ENCODE data around the gene AZIN2. TPM values are rescaled to one million over a fixed set of nuclear protein-coding genes. Genes with fewer than 3 reads are reported as not detected.

Gene AZIN2
- total RNA-seq (10 to 100 TPM in 2 of 5 donors, 1 to 10 TPM in 3; 5.6 to 10.7 (median 9.7) TPM), total RNA-seq (0.61 to 10.8 (median 5.5) reads per million in 29 experiments)
- total RNA-seq (2013): 6.1 TPM

GRCh38 chr1:33080885-33081553, at the start of gene AZIN2:
Gene AZIN2 (plus strand): TSS chr1:33081153. CDS start chr1:33082250, 1,097 bp downstream.
- peaks cover 0 to 5% of the 10 kb centered on the region in 2 experiments for H3K27me3 ChIP-seq (replicated peaks in 1 of 2; ENCODE audit: control insufficient read depth in 2 of 2, extremely low read depth in 1 of 2, insufficient read depth in 2 of 2, low read length in 1 of 2)
- H3K27ac ChIP-seq (ENCODE audit: low read length): peak within 1 kb of the TSS; percentile 42
- DNase-seq (peak; percentile 91 to 100 (median 98)), ATAC-seq (replicated peaks in 1 of 4) (peak; percentile 98 to 100 (median 98))
- Mint-ChIP-seq H3K4me1 (peaks cover 27 to 43% (median 30%) of the 10 kb centered on the region in 3 donors), H3K27ac (peak within 1 kb of the TSS; percentile 55 to 70), H3K9me3 (no peaks in the 10 kb centered on the region), H3K36me3 (no peaks in the 10 kb centered on the region), H3K27me3 (no peaks in the 10 kb centered on the region), H3K4me3 (peak within 1 kb of the TSS; percentile 77 to 84 (median 83))
- H3K9me3 ChIP-seq: no peaks in the 10 kb centered on the region
- under 1% methylated on average over 44 of the region's 52 CpGs for WGBS (ENCODE audit: insufficient coverage)
- H3K4me1 ChIP-seq (ENCODE audit: control insufficient read depth in 1 of 2, extremely low read depth in 1 of 2, insufficient read depth in 2 of 2, low read length in 2 of 2): peaks cover 8 to 28% of the 10 kb centered on the region in 2 experiments
- POLR2A ChIA-PET: interaction anchor here (1.0 to 1.5 kb wide), 4 partner anchors 12 to 116 kb away, joined by 4 to 9 read pairs (median 4); partner anchors contain the start of gene RNF19B (in 1 of the 2)
- H3K4me3 ChIP-seq (ENCODE audit: control insufficient read depth in 1 of 2, extremely low read depth in 1 of 2, low read length in 1 of 2): peak within 1 kb of the TSS; percentile 76 to 82
- CTCF ChIA-PET: interaction anchor here in 1 of 2 donors (1.7 to 1.8 kb wide), 2 partner anchors 18 to 46 kb away, joined by 5 to 12 read pairs; no protein-coding TSS in a partner anchor
- H3K36me3 ChIP-seq (ENCODE audit: control insufficient read depth in 2 of 2, extremely low read depth in 1 of 2, insufficient read depth in 1 of 2, low read length in 1 of 2): no peaks in the 10 kb centered on the region

- H3K9me3 Mint-ChIP-seq: no peaks in the 10 kb centered on the region
- H3K4me1 Mint-ChIP-seq: peaks cover 67 to 71% (median 68%) of the 10 kb centered on the region in 3 donors
- Histone ChIP-seq H3K4me3 (ENCODE audit: control insufficient read depth in 1 of 2, extremely low read depth in 1 of 2, low read length in 1 of 2) (no peak overlapping the region), H3K9me3 (no peaks in the 10 kb centered on the region), H3K36me3 (ENCODE audit: control insufficient read depth in 2 of 2, extremely low read depth in 1 of 2, insufficient read depth in 1 of 2, low read length in 1 of 2) (peaks cover 0 to 30% of the 10 kb centered on the region in 2 donors), H3K27ac (ENCODE audit: low read length) (no peak overlapping the region), H3K4me1 (ENCODE audit: control insufficient read depth in 1 of 2, extremely low read depth in 1 of 2, insufficient read depth in 2 of 2, low read length in 2 of 2) (peaks cover 7 to 26% of the 10 kb centered on the region in 2 experiments), H3K27me3 (replicated peaks in 1 of 2; ENCODE audit: control insufficient read depth in 2 of 2, extremely low read depth in 1 of 2, insufficient read depth in 2 of 2, low read length in 1 of 2) (no peaks in the 10 kb centered on the region)
- CTCF ChIA-PET: no interaction called here
- ATAC-seq (replicated peaks in 1 of 4) (no peak), DNase-seq (no peak)
- no CpG with 5 or more reads among the region's 4 CpGs for WGBS (ENCODE audit: insufficient coverage)
- H3K27ac Mint-ChIP-seq: no peak overlapping the region
- H3K4me3 Mint-ChIP-seq: no peak overlapping the region
- peaks cover 41% of the 10 kb centered on the region for H3K36me3 Mint-ChIP-seq
- H3K27me3 Mint-ChIP-seq: no peaks in the 10 kb centered on the region
- POLR2A ChIA-PET: no interaction called here
Observed at GRCh38 chr1:33031506-33031905, 49.4 kb upstream of the AZIN2 start.

DNA sequence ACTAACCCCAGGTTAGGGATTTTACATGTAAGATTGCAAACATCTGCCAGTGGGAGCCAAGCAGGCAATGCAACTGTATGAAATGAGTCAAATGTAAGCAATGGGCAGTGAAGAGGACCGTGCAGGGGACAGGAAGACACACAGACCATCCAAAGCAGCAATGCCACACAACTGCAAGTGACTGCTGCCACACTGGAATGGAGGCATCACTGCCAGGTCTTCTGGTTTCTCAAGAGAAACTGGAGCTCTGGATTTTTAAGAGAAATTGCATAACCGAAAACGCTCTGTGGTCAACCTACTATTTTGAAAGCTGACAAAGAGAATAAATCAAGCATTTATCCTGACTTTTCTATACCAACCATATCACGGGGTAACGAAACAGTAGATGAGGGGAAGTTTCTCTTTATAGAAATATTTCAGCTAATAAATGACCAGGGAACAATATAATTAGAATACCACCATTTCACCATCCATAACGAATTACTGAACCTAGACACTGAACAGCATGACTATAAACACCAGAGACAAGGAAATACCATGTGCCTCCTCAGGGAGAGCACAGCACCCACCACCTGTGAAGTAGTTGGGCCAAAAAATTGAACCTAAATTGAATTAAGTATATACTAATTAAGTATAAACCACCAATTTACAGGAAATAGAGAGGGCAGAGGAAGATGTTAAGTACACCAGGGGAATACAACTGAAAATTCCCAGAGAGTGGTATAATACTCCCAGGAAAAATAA, 48.7 kb upstream of the AZIN2 start:
- peaks cover 75 to 77% (median 75%) of the 10 kb centered on the region in 3 donors for H3K4me1 Mint-ChIP-seq
- Histone ChIP-seq H3K36me3 (ENCODE audit: control insufficient read depth in 2 of 2, extremely low read depth in 1 of 2, insufficient read depth in 1 of 2, low read length in 1 of 2) (peaks cover 0 to 30% of the 10 kb centered on the region in 2 donors), H3K4me1 (ENCODE audit: control insufficient read depth in 1 of 2, extremely low read depth in 1 of 2, insufficient read depth in 2 of 2, low read length in 2 of 2) (peaks cover 9 to 28% of the 10 kb centered on the region in 2 experiments), H3K27me3 (replicated peaks in 1 of 2; ENCODE audit: control insufficient read depth in 2 of 2, extremely low read depth in 1 of 2, insufficient read depth in 2 of 2, low read length in 1 of 2) (no peaks in the 10 kb centered on the region), H3K4me3 (ENCODE audit: control insufficient read depth in 1 of 2, extremely low read depth in 1 of 2, low read length in 1 of 2) (no peak overlapping the region), H3K9me3 (no peaks in the 10 kb centered on the region), H3K27ac (ENCODE audit: low read length) (no peak overlapping the region)
- no peaks in the 10 kb centered on the region for H3K27me3 Mint-ChIP-seq
- H3K27ac Mint-ChIP-seq: no peak overlapping the region
- POLR2A ChIA-PET: no interaction called here
- no peaks in the 10 kb centered on the region for H3K9me3 Mint-ChIP-seq
- CTCF ChIA-PET: no interaction called here
- ATAC-seq (replicated peaks in 1 of 4) (no peak), DNase-seq (no peak)
- 50% methylated on average over 1 of the region's 6 CpGs for WGBS (ENCODE audit: insufficient coverage)
- peaks cover 41% of the 10 kb centered on the region for H3K36me3 Mint-ChIP-seq
- H3K4me3 Mint-ChIP-seq: peak overlapping the region in 1 of 3 donors; percentile 17

- ATAC-seq (replicated peaks in 1 of 4): no peak
- CTCF ChIA-PET: interaction anchor here in 1 of 2 donors (0.6 kb wide), 1 partner anchor 96 kb away, joined by 3 read pairs; no protein-coding TSS in a partner anchor
- H3K4me3 ChIP-seq (ENCODE audit: control insufficient read depth in 1 of 2, extremely low read depth in 1 of 2, low read length in 1 of 2): peak overlapping the region; percentile 76 to 82
Observed at GRCh38 chr1:33036051-33036525, 44.9 kb upstream of the AZIN2 start.

GRCh38 chr1:33036526-33037503, 44.1 kb upstream of the AZIN2 start, which contains the start of gene AK2:
Gene AK2 (minus strand): TSS chr1:33036883. CDS start chr1:33036828, 55 bp downstream.
- Mint-ChIP-seq H3K4me3 (peak within 1 kb of the TSS; percentile 89 to 96 (median 95)), H3K27me3 (no peaks in the 10 kb centered on the region), H3K36me3 (peaks cover 12% of the 10 kb centered on the region), H3K27ac (peak within 1 kb of the TSS; percentile 81 to 86), H3K9me3 (no peaks in the 10 kb centered on the region), H3K4me1 (peaks cover 46 to 49% (median 48%) of the 10 kb centered on the region in 3 donors)
- POLR2A ChIA-PET: no interaction called here
- Histone ChIP-seq H3K36me3 (ENCODE audit: control insufficient read depth in 2 of 2, extremely low read depth in 1 of 2, insufficient read depth in 1 of 2, low read length in 1 of 2) (peaks cover 0 to 8% of the 10 kb centered on the region in 2 donors), H3K9me3 (no peaks in the 10 kb centered on the region), H3K27ac (ENCODE audit: low read length) (peak within 1 kb of the TSS; percentile 49), H3K4me1 (ENCODE audit: control insufficient read depth in 1 of 2, extremely low read depth in 1 of 2, insufficient read depth in 2 of 2, low read length in 2 of 2) (peaks cover 9 to 28% of the 10 kb centered on the region in 2 experiments), H3K4me3 (ENCODE audit: control insufficient read depth in 1 of 2, extremely low read depth in 1 of 2, low read length in 1 of 2) (peak within 1 kb of the TSS; percentile 76 to 82), H3K27me3 (replicated peaks in 1 of 2; ENCODE audit: control insufficient read depth in 2 of 2, extremely low read depth in 1 of 2, insufficient read depth in 2 of 2, low read length in 1 of 2) (no peaks in the 10 kb centered on the region)
- CTCF ChIA-PET: interaction anchor here in 1 of 2 donors (0.6 kb wide), 1 partner anchor 96 kb away, joined by 3 read pairs; no protein-coding TSS in a partner anchor
- DNase-seq (peak; percentile 76 to 93 (median 81)), ATAC-seq (replicated peaks in 1 of 4) (peak; percentile 99 to 100 (median 100))
- WGBS (ENCODE audit: insufficient coverage): 2% methylated on average over 50 of the region's 59 CpGs

More at GRCh38 chr1:33036051-33036525, 44.9 kb upstream of the AZIN2 start:
- Mint-ChIP-seq H3K4me1 (peaks cover 53 to 56% (median 55%) of the 10 kb centered on the region in 3 donors), H3K36me3 (peaks cover 18% of the 10 kb centered on the region), H3K27me3 (no peaks in the 10 kb centered on the region), H3K27ac (peak overlapping the region; percentile 81 to 86), H3K4me3 (peak overlapping the region; percentile 89 to 96 (median 95)), H3K9me3 (no peaks in the 10 kb centered on the region)
- Histone ChIP-seq H3K9me3 (no peaks in the 10 kb centered on the region), H3K36me3 (ENCODE audit: control insufficient read depth in 2 of 2, extremely low read depth in 1 of 2, insufficient read depth in 1 of 2, low read length in 1 of 2) (peaks cover 0 to 12% of the 10 kb centered on the region in 2 donors), H3K27me3 (replicated peaks in 1 of 2; ENCODE audit: control insufficient read depth in 2 of 2, extremely low read depth in 1 of 2, insufficient read depth in 2 of 2, low read length in 1 of 2) (no peaks in the 10 kb centered on the region), H3K27ac (ENCODE audit: low read length) (peak overlapping the region; percentile 49), H3K4me1 (ENCODE audit: control insufficient read depth in 1 of 2, extremely low read depth in 1 of 2, insufficient read depth in 2 of 2, low read length in 2 of 2) (peaks cover 9 to 28% of the 10 kb centered on the region in 2 experiments)
- 11% methylated on average over 5 of the region's 5 CpGs for WGBS (ENCODE audit: insufficient coverage)
- DNase-seq: peak in 1 of 35 experiments; percentile 21
- POLR2A ChIA-PET: interaction anchor here in 1 of 2 donors (0.5 kb wide), 1 partner anchor 51 kb away, joined by 3 read pairs; no protein-coding TSS in a partner anchor

All from T-cell (primary cell).